Hematopoietic multipotent progenitor cell treated with erythropoietin and hydrocortisone succinate and interleukin-3 and kit ligand, for 4 days (in vitro differentiated cells): ENCODE results near the gene BASP1.
"Not testable (repeated sequence)": the region's sequence is repeated elsewhere in the genome, so short reads cannot be mapped to it uniquely, and the experiment has no call there.

Source experiments
- DNase-seq: peaks from one replicate; pipeline ENCODE4 v3.0.0-alpha.2; 2015

BASP1 gene

DNA sequence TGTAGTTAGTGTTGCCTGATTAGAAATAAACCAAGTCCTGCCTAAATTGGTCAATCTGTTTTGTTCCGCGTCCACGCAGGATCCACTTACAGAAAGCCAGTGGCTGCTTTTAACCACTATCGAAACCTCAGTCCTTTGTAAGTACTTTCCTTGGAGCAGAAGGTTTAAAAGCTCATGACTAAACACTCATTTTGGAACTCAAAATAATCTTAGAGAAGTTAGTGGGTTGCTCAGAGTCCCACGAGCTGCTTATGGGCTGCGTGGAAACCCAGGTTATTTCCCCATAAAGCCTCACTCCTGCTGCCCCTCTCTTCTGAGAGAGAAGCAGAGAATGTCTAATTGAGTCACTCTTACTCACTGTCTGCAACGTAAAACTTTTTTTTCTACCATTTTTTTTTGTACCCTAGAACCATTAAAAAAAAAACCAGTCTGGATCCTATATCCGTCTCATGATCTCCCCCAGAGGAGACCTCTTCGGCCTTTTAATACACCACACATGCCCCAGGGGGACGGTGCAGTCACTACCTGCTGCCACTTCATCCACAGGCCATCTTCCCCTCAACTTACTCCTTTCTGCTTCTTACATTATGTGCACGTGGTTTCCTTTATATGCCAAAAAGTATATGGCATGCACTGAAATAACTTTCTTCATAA, 7.6 kb downstream of the BASP1 start:
- DNase-seq = no peak

DNA sequence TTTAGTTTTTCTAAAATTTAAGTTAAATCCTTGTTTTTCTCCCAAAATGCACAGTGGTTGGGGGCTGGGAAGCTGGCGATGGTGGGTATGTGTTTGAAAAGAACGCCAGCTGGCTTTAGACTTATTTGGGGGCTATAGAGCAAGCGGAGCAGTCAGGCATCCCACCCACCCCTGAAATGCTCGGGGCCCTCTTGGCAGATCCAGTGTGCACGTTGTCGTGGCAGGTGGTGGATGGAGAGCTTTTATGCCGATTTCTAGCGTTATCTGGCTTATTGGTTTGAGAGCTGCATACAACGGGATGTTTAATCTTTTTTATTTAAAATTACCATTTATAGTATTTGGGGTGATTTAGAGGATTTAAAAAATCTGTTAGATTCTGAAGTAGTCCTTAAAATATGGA, 8.1 kb downstream of the BASP1 start:
- no peak for DNase-seq

DNA sequence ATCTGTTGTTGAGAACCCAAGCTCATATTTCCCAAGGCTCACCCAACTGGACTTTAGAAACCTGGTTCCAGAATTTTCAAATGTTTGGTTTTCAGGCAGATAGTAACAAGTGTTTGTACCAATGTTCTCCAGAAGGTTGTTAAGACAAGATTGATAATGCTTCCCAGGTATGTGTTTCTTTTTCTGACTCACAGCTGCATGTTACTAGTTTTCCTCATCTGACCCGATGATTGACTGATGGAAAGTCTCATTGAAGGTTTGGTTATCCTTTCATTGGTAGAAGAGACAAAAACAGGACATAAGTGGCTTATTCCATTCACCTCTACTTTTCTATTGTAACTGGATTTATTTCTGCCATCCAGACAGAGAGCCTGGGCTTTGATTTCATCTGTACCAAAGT, 10.4 kb downstream of the BASP1 start:
- no peak for DNase-seq

- no peak for DNase-seq
Observed at GRCh38 chr5:17228821-17229291, 11.4 kb downstream of the BASP1 start.

DNA sequence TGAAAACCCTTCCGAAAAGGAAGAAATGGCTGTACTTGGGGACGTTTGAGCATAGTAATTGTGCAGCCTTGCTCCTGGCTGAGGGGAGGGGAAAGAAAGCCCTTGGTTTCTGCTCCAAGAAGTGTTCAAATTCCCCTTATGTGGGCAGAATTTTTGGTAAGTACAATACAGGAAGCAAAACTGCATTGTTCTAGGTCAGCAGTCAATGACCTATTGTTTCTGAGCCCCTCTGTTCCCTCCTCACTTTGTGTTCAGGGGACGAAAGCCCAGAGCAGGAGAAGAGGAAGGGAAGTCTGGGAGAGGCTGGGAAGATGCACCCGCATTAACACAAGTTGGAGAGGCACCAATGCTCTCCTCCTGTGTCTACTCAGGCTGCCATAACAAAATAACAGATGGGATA, 11.9 kb downstream of the BASP1 start:
- DNase-seq = no peak

DNA sequence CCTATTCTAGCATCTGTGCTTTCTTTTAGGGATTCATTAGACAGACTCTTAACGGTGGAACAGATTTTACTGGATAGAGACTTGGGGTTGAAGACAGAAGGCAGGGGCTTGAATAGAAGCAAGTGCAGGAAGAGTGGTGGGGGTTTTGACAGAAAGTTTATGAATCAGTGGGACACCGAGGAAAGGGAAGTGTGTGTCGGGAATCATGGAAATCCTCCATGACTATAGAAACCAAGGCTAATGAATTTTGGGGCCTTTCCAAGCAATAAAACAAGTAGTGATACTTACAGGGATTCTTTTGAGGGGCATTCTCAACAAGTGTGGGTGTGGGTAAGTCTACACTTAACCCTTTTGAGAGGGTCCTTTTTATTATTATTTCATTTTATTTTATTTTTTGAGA, 12.8 kb downstream of the BASP1 start:
- DNase-seq = no peak

DNA sequence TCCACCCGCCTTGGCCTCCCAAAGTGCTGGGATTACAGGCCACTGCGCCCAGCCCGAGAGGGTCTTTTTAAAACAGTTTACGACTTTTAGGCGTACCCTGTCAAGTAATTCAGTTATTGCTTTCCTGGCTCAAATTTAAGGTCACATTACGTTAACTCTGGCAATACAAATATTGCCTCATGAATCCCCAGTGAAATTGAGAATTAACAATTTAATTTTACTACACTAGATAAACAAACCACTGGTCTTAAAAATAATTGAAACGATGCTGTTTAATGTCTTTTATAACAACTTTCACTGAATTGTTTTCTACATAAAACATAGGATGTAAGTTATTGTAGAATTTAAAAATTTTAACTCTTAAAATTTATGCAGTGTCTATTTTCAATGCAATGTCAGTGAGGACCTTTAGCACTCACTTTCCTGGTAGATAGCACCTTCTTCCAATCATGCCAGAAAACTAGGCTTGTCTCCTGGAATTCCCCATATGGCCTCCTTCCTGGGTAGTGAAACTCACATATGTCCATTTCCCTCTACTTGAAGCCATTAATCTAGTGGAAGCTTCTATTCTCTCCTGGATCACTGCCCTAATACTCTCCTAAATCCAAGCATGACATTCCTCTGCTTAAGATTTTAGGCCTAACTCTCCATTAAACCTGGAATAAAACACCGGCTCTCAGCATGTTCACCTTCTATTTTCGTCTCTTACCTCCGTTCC, 13.5 kb downstream of the BASP1 start:
- no peak for DNase-seq

GRCh38 chr5:17232405-17232804, 15.0 kb downstream of the BASP1 start:
- DNase-seq = no peak

DNA sequence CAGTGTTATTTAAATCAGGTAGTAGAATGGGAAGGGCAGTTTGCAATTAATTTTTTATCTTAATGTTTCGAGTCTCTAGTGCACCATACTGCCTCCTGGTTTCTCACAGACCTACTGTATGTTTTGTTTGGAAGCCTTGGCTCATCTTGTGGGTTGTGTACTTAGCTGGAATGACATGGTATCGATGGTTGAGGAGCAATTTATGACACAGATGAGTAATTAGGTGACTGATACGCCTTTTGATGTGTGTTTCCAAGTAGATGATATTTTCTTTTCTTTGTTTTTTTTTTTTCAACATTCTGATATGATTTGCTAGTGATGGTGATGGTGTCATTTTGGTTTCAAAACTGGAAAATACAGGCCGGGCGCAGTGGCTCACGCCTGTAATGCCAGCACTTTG, 16.1 kb downstream of the BASP1 start:
- DNase-seq = no peak

GRCh38 chr5:17234374-17234773, 16.9 kb downstream of the BASP1 start:
- no peak for DNase-seq

DNA sequence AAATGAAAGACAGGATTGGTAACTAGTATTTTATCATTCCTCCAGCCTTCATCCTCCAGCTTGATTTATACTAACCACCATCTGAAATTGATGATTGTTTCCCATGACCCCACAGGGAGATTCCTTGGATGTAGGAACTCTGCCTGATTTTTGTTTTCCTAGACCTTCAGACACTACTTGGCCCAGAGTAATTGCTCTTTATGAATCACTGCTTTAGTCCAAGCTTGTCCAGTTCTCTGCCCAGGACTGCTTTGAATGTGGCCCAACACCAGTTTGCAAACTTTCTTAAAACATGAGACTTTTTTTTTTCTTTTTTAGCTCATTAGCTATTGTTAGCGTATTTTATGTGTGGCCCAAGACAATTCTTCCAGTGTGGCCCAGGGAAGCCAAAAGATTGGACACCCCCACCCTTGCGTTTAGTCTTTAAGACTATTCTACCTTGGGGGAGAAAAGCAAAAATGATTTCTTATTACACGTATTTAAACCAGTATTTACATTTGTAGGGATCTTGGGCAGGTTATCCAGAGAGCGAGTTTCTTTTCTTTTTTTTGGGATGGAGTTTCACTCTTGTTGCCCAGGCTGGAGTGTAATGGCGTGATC, 18.4 kb downstream of the BASP1 start:
- DNase-seq = no peak

DNA sequence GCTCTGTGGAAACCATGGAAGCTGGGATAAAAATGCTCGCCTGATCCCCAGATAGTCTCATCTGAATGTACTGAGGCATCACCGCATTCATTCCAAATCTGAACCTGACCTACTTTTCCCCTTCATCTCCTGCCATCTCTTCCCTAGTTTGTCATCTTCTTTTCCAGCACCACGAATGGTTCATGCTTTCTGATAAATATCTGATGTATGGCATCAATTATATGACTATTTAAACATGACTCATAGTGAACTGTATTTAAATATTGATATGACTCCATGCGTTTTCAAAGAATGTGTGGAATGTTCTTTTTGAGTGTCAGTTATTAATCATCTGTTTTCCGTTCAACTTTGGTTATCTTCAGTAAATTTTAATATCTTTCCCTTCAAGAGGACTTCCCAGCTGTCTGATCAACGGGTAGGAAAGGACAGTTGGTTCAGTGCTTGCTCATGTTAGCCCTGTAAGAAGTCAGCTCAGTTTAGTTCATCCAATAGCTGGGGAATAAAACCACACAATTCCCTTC, 21.1 kb downstream of the BASP1 start:
- no peak for DNase-seq

DNA sequence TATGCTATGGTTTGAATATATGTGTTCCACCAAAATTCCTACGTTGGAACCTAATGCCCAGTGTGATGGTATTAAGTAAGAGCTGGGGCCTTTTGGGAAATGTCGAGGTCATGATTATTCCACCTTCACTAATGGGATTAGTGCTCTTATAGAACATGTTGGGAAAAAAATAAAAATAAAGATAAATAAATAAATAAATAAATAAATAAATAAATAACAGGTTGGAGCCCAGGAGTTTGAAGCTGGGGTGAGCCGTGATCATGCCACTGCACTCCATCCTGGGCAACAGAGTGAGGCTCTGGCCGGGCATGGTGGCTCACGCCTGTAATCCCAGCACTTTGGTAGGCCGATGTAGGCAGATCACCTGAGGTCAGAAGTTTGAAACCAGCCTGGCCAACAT, 22.5 kb downstream of the BASP1 start:
- no peak for DNase-seq

GRCh38 chr5:17240487-17240886, 23.1 kb downstream of the BASP1 start:
- no peak for DNase-seq

DNA sequence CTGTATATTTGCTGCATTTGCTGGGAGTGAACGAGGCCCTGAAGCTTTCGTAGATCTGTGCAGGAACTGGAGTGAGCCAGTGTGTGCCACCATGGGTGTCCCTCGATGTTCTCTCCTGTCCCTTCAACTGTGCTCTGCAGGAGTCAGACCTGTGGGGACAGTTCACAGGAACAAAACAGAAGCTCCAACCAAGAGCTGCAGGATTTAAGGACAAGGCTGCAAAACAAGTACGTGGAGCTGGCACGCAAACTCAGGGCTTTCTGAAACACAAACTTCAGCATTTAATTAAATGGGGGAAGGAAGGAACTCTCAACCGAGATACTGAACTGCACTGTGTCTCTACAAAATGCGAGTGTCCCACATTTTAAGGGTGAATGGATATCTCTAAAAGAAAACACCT, 24.2 kb downstream of the BASP1 start:
- no peak for DNase-seq

- DNase-seq = no peak
Observed at GRCh38 chr5:17243287-17244063, 26.0 kb downstream of the BASP1 start.

- DNase-seq = peak; percentile 18
Observed at GRCh38 chr5:17249029-17249634, 31.7 kb downstream of the BASP1 start.

- not testable (repeated sequence) for DNase-seq
Observed at GRCh38 chr5:17249841-17250240, 32.4 kb downstream of the BASP1 start.

DNA sequence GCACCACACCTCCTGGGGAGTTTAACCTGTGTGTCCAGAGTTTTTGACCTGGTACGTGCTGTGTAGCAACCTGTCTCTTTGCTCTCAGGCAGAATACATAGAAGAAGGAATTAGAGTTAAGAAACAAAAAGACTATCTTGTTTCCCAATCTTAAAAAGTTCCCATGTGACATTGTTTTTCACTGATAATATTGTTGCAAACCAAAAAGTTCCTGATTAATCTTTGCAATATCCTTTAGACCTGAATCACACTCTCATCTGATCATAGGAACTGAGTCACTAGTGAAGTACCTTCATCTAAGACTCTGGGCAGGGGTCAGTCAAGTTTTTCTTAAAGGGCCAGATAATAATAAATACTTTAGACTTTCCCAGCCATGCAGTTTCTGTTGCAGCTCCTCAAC, 35.1 kb downstream of the BASP1 start:
- DNase-seq = no peak

GRCh38 chr5:17255471-17256021, 38.1 kb downstream of the BASP1 start:
- DNase-seq = peak; percentile 75

DNA sequence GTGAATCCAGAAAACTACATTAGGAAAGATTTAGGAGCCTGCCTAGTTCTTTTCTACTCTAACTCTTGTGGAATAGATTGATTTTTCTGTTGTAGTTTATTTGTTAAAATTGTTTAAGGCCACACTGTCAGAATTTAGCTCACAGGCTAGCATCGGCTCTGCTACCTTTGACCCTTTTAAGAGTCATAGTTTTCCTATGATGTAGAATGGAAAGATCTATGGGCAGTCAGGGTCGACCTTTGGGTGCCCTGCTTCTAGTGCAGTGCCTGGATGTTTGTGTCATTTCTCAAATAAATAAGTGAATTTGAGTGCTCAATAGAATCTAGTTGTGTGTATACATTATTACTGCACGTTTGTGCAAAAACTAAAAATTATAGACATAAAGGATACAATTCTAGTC, 38.7 kb downstream of the BASP1 start:
- no peak for DNase-seq

DNA sequence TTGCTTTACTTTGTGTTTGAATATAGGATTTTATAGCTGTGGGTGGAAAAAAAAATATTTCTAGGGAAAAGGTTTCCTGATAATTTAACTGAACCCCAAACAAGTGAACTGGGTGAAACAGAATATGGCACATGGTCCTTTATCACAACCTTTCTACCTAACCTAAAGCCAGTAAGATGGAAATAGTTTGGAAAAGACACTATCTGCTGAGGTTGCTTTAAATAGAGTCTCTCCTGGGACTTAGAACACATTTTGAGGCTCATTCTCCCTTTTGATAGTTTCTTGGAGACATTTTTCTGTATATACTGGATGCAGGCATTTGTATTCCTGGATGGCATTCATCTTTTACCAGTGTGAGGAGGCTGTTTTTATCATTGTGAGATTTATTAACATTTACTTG, 39.4 kb downstream of the BASP1 start:
- DNase-seq = no peak
